Kidney epithelial cell (primary cell): ENCODE measurements around the gene TBCD. TPM values are rescaled to one million over a fixed set of nuclear protein-coding genes. Genes with fewer than 3 reads are reported as not detected.

ENCODE experiments used
- DNase-seq: peaks from one replicate; pipeline ENCODE4 v3.0.0-alpha.2; 2010; ENCODE audit warnings: low read depth
- H3K27me3 ChIP-seq: 2 replicates; pipeline ENCODE4 v1.6.0; 2011; ENCODE audit warnings: low read length; ENCODE audit not compliant: control insufficient read depth, insufficient read depth
- H3K36me3 ChIP-seq: 2 replicates; pipeline ENCODE4 v1.5.1; 2011; ENCODE audit warnings: low read length; ENCODE audit not compliant: control insufficient read depth, insufficient read depth
- H3K4me3 ChIP-seq: 2 replicates; pipeline ENCODE4 v1.5.1; 2011; ENCODE audit warnings: low read depth, mild to moderate bottlenecking, control low read depth, low read length
- CTCF ChIP-seq: IDR thresholded peaks from 2 replicates; pipeline ENCODE4 v1.5.1; 2011; ENCODE audit warnings: mild to moderate bottlenecking, moderate library complexity, low read length, control low read depth, inconsistent platforms; ENCODE audit not compliant: insufficient read depth, poor library complexity, severe bottlenecking
- total RNA-seq: library from RNA; depleted of rRNA; stranded (reverse); fragments of >200 nt; gene quantifications from 2 replicates; pipeline ENCODE4 v1.2.3, GENCODE V29; 2015

Gene TBCD
- total RNA-seq, 1 donor from 2014 or later, result 69.6 TPM

DNA sequence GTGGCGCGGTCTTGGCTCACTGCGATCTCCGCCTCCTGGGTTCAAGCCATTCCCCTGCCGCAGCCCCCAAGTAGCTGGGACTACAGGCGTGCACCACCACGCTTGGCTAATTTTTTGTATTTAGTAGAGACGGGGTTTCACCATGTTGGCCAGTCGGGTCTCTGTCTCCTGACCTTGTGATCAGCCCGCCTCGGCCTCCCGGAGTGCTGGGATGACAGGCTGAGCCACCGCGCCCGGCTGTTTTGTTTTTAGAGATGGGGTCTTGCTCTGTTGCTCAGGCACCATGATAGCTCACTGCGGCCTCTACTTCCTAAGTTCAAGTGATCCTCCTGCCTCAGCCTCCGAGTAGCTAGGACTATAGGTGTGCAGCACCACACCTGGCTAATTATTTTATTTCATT is 60.7 kb downstream of the TBCD start:
- no peak overlapping the region for H3K4me3 ChIP-seq
- DNase-seq, result no peak
- no peaks in the 10 kb centered on the region for H3K36me3 ChIP-seq
- TF ChIP-seq CTCF, result no peak
- H3K27me3 ChIP-seq, result no peaks in the 10 kb centered on the region

DNA sequence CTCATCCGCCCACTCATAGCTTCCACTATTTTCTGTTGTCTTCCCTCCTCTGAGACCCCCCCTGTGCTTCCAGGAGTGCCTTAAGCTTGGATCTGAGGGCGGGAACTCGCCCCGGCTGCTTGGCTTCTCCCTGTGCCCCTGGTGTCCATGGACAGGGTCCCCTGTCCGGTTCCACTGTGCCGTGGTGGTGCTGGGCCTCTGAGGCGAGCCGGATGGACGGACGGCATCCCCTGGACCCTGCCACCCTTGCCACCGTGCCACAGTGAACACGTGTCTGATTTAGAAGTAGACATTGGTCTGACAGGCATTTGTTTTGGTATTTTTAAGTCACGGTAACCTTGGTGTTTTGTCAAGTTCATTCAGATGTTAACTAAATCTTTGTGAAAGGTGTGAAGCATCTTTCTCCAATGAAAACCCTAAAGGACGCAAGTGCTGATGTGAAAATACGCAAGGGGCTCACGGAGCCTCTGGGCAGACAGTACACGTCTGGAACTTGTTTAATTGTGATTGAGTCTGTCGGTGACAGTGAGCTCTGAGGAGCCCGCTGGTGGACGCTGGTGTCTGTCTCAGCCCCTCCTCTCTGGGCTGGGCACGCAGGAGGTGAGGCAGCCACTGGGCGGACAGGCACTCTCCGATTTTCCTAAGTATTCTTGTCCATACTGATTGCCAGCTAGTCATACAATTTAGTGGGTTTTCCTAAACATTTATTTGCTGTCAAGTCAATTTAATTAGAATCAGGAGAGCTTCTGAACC is 61.6 kb downstream of the TBCD start:
- H3K36me3 ChIP-seq, result peaks cover 2% of the 10 kb centered on the region
- no peak overlapping the region for H3K4me3 ChIP-seq
- DNase-seq, result no peak
- TF ChIP-seq CTCF, result no peak
- H3K27me3 ChIP-seq, result no peaks in the 10 kb centered on the region

GRCh38 chr17:82814834-82815233 is 63.0 kb downstream of the TBCD start:
- DNase-seq, result no peak
- H3K27me3 ChIP-seq, result no peaks in the 10 kb centered on the region
- TF ChIP-seq CTCF, result no peak
- H3K4me3 ChIP-seq, result no peak overlapping the region
- H3K36me3 ChIP-seq, result peaks cover 2% of the 10 kb centered on the region

GRCh38 chr17:82815354-82815753 is 63.5 kb downstream of the TBCD start:
- no peak for TF ChIP-seq CTCF
- no peak for DNase-seq
- H3K4me3 ChIP-seq, result no peak overlapping the region
- no peaks in the 10 kb centered on the region for H3K27me3 ChIP-seq
- peaks cover 2% of the 10 kb centered on the region for H3K36me3 ChIP-seq

DNA sequence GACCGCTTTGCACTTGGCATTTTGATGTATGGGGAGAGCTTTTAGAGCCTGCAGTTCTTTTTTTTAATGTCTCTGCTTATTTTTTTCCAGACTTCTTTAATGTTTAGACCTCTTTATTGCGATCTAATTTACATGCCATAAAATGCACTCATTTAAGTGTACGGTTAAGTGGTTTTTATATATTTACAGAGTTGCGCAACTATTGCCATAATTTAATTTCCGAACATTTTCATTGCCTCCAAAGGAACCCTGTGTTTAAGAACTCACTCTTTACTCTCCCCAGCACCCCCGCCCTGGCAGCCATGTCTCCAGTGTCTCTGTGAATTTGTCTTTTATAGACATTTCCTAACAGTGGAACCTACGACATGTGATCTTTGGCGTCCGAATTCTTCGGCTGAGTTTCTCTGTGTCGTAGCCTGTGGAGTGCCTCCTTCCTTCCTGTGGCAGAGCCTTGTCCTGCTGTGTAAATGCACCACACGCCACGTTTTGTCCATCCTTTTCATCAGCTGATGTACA is 64.0 kb downstream of the TBCD start:
- H3K27me3 ChIP-seq, result no peaks in the 10 kb centered on the region
- TF ChIP-seq CTCF, result no peak
- no peak overlapping the region for H3K4me3 ChIP-seq
- H3K36me3 ChIP-seq, result peaks cover 2% of the 10 kb centered on the region
- DNase-seq, result no peak

GRCh38 chr17:82816358-82816757 is 64.5 kb downstream of the TBCD start:
- no peak for DNase-seq
- Histone ChIP-seq H3K36me3 (peaks cover 2% of the 10 kb centered on the region), H3K27me3 (no peaks in the 10 kb centered on the region), H3K4me3 (no peak overlapping the region)
- TF ChIP-seq CTCF, result no peak
